Pons (tissue), 1 donor: Measurements from ENCODE around the gene HTR7.

Experiments
- DNase-seq: peaks from one replicate; pipeline ENCODE4 v3.0.0-alpha.2; 2016; ENCODE audit warnings: low spot score

Gene HTR7

GRCh38 chr10:90740265-90740664, 117.6 kb downstream of the HTR7 start:
- no peak for DNase-seq

GRCh38 chr10:90738885-90739284, 119.0 kb downstream of the HTR7 start:
- no peak for DNase-seq

GRCh38 chr10:90734415-90734814, 123.4 kb downstream of the HTR7 start:
- DNase-seq, result no peak

GRCh38 chr10:90732581-90732980, 125.3 kb downstream of the HTR7 start:
- DNase-seq, result no peak

- DNase-seq, result peak; percentile 3
These were observed 134.3 kb downstream of the HTR7 start for GRCh38 chr10:90723416-90724068.

- DNase-seq, result no peak
These were observed 135.0 kb downstream of the HTR7 start for GRCh38 chr10:90722832-90723231.

GRCh38 chr10:90718182-90718581, 139.7 kb downstream of the HTR7 start:
- DNase-seq, result peak; percentile 10

GRCh38 chr10:90712529-90712928, 145.3 kb downstream of the HTR7 start:
- no peak for DNase-seq

- no peak for DNase-seq
These were observed 148.1 kb downstream of the HTR7 start for GRCh38 chr10:90709727-90710126.

GRCh38 chr10:90707657-90708056, 150.2 kb downstream of the HTR7 start:
- no peak for DNase-seq

GRCh38 chr10:90701428-90701827, 156.4 kb downstream of the HTR7 start:
- DNase-seq, result no peak

GRCh38 chr10:90695915-90696676, 161.7 kb downstream of the HTR7 start:
- DNase-seq, result no peak
